SKM-1 treated with dmso at 0.1 percent for 144 hours (cell line): ENCODE measurements around the gene FYB1.
"Not testable (repeated sequence)": the region's sequence is repeated elsewhere in the genome, so short reads cannot be mapped to it uniquely, and the experiment has no call there.

Experiments
- DNase-seq: peaks from one replicate; lab custom pipeline; 2025; ENCODE audit not compliant: unreplicated experiment; lab: John Stamatoyannopoulos, UW

FYB1 gene

GRCh38 chr5:39189292-39189955 lies 29.9 kb downstream of the FYB1 start:
- DNase-seq, result peak; percentile 21

- no peak for DNase-seq
These were observed 31.3 kb downstream of the FYB1 start for GRCh38 chr5:39187831-39188731.

GRCh38 chr5:39186722-39187539 lies 32.4 kb downstream of the FYB1 start:
- DNase-seq, result no peak

GRCh38 chr5:39186289-39186688 lies 33.1 kb downstream of the FYB1 start:
- no peak for DNase-seq

GRCh38 chr5:39185761-39186160 lies 33.6 kb downstream of the FYB1 start:
- no peak for DNase-seq

GRCh38 chr5:39179561-39179960 lies 39.8 kb downstream of the FYB1 start:
- DNase-seq, result not testable (repeated sequence)

GRCh38 chr5:39178861-39179260 lies 40.5 kb downstream of the FYB1 start:
- no peak for DNase-seq

- no peak for DNase-seq
These were observed 41.2 kb downstream of the FYB1 start for GRCh38 chr5:39178171-39178570.

- DNase-seq, result peak; percentile 93
These were observed 41.8 kb downstream of the FYB1 start for GRCh38 chr5:39177631-39177964.

GRCh38 chr5:39176759-39177630 lies 42.4 kb downstream of the FYB1 start:
- DNase-seq, result peak; percentile 48

- DNase-seq, result no peak
These were observed 43.9 kb downstream of the FYB1 start for GRCh38 chr5:39175273-39175955.

GRCh38 chr5:39173069-39173468 lies 46.3 kb downstream of the FYB1 start:
- DNase-seq, result no peak

- no peak for DNase-seq
These were observed 46.8 kb downstream of the FYB1 start for GRCh38 chr5:39172593-39172992.

GRCh38 chr5:39171647-39172046 lies 47.7 kb downstream of the FYB1 start:
- no peak for DNase-seq

- no peak for DNase-seq
These were observed 50.3 kb downstream of the FYB1 start for GRCh38 chr5:39169081-39169480.

GRCh38 chr5:39167972-39168342 lies 51.4 kb downstream of the FYB1 start:
- DNase-seq, result no peak

- no peak for DNase-seq
These were observed 52.0 kb downstream of the FYB1 start for GRCh38 chr5:39167141-39167971.

GRCh38 chr5:39164529-39165402 lies 54.6 kb downstream of the FYB1 start:
- DNase-seq, result no peak
